Heart left ventricle (tissue), 16 donors: ENCODE measurements around the gene CBX5. TPM values are rescaled to one million over a fixed set of nuclear protein-coding genes. Genes with fewer than 3 reads are reported as not detected.

Experiments
- ATAC-seq, 4 donors: fragments of 200-7000 bp; cut with Tn5 transposase; one replicate each; pipeline ENCODE4 v1.9.1; 2020 to 2022; ENCODE audit warnings: moderate library complexity in 4 of 4, mild to moderate bottlenecking in 3 of 4, moderate number of reproducible peaks in 1 of 4
- DNase-seq, 5 donors: peaks; one replicate each; pipeline ENCODE4 v3.0.0-alpha.2; 2020
- H3K27ac ChIP-seq, 12 donors: fragments of 200-600 bp; sonication (generic) in 4 of 12; one replicate each; pipeline versions ENCODE4 v1.5.0 to v1.8.0; 2016 to 2022; ENCODE audit warnings: mild to moderate bottlenecking in 2 of 12
- H3K27me3 ChIP-seq, 9 donors: fragments of 200-600 bp; sonication (generic) in 2 of 9; one replicate each; pipeline versions ENCODE4 v1.5.1 to v1.8.0; 2016 to 2022; ENCODE audit warnings: mild to moderate bottlenecking in 3 of 9
- H3K36me3 ChIP-seq, 9 donors: fragments of 200-600 bp; sonication (generic) in 2 of 9; one replicate each; pipeline versions ENCODE4 v1.5.0 to v1.8.0; 2018 to 2022; ENCODE audit warnings: mild to moderate bottlenecking in 2 of 9
- H3K4me1 ChIP-seq, 12 donors: fragments of 200-600 bp; sonication (generic) in 4 of 12; one replicate each; pipeline versions ENCODE4 v1.5.0 to v1.8.0; 2016 to 2022; ENCODE audit warnings: mild to moderate bottlenecking in 3 of 12
- H3K4me3 ChIP-seq, 12 donors: fragments of 200-600 bp; sonication (generic) in 4 of 12; one replicate each; pipeline versions ENCODE4 v1.5.0 to v1.8.0; 2017 to 2022; ENCODE audit warnings: mild to moderate bottlenecking in 9 of 12, moderate library complexity in 4 of 12
- H3K9me3 ChIP-seq, 12 donors: fragments of 200-600 bp; sonication (generic) in 4 of 12; one replicate each; pipeline versions ENCODE4 v1.5.0 to v1.8.0; 2016 to 2022; ENCODE audit warnings: mild to moderate bottlenecking in 1 of 12
- CTCF ChIP-seq, 12 donors: fragments of 200-600 bp; sonication (generic) in 4 of 12; IDR thresholded peaks; one replicate each; pipeline versions ENCODE4 v1.5.0 to v1.8.0; 2018 to 2022; ENCODE audit warnings: antibody characterized with exemption in 12 of 12, mild to moderate bottlenecking in 5 of 12
- POLR2A ChIP-seq, 2 donors: fragments of 450-650 bp; IDR thresholded peaks; one replicate each; pipeline ENCODE4 v1.6.1; 2017; ENCODE audit warnings: antibody characterized with exemption in 2 of 2, mild to moderate bottlenecking in 2 of 2, moderate library complexity in 2 of 2
- WGBS, 4 donors: extraction: QIAGEN DNeasy Blood & Tissue Kit in 2 of 4; methylation state at CpG; one replicate each; pipeline versions ENCODE4 v1.1.5 to v1.1.7; 2013 to 2018; 5-methylcytosine and 5-hydroxymethylcytosine counted together
- intact Hi-C, 10 donors: fragments of 100-400 bp; cut with DNase I; formaldehyde crosslinking; loops; one replicate each; pipeline versions ENCODE4 v1.11.1 to v1.14.2; 2022
- polyA plus RNA-seq, 2 donors: library from polyadenylated mRNA; stranded (reverse); fragments of 200-250 nt; gene quantifications; one replicate each; pipeline ENCODE4 v1.2.3, GENCODE V29; 2013
- total RNA-seq, 9 donors: library from RNA; depleted of rRNA in 2 of 9; stranded (reverse); fragments of >200 nt in 2 of 9; fragmentation: NEBNext Ultra II Directional in 3 of 9; extraction: Animal tissue kit (Norgen Biotek cat#: 25700) in 3 of 9; gene quantifications; one replicate each; pipeline versions ENCODE4 v1.1.0 to v1.2.4, GENCODE V29; 2016 to 2023
- donor health status: ischemic (EF 13 %, LVEDD 7.1; RV severe dilation, severe dysfunction).
- donor health status: healthy with polysubstance abuse.
- donor health status: DM: no; HTN: yes; CAD: no.
- donor health status: DM: no; HTN: no; CAD: no.
- donor health status: ischemic (EF 25% LVEDD 6.9; RV normal size, moderate dysfunction).
- donor health status: ischemic (EF 25% LVEDD 5.7; RV mildly dilated, moderate dysfunction).
- donor health status: healthy.
- donor health status: DM: yes; HTN: yes; CAD: no.
- donor health status: ischemic (EF 35%, LVEDD 5.7; RV mildly dilated, moderate dysfunction).
- donor health status: nonischemic (EF 11% LVEDD 7.7; RV severe dilation, severe dysfunction).
- donor health status: DM: yes; HTN: yes; CAD: no.
- donor health status: PGD.
- donor health status: ischemic (EF 29% LVEDD 5.4; RV normal size, mild dysfunction).
- donor health status: nonischemic (EF 23%, LVEDD 6.1; RV moderate dilation, normal function).

CBX5 gene
- total and polyA plus RNA-seq, 11 donors = 18.4 to 59.5 (median 39.9) TPM

- intact Hi-C loops = no loop called here
- peaks cover 0 to 35% (median 9%) of the 10 kb centered on the region in 9 donors for H3K27me3 ChIP-seq
- no peaks in the 10 kb centered on the region for H3K9me3 ChIP-seq
- no peaks in the 10 kb centered on the region for H3K36me3 ChIP-seq
- TF ChIP-seq POLR2A (IDR thresholded peaks at IDR 0.05) (no peak), CTCF (IDR thresholded peaks at IDR 0.05) (no peak)
- peak within 1 kb of the TSS in 1 of 12 donors; percentile 27 for H3K27ac ChIP-seq
- WGBS, 4 donors = 6 to 8% (median 6%) methylated on average over 21 to 26 of the region's 26 CpGs
- ATAC-seq (peak; percentile 50 to 68 (median 62)), DNase-seq (peak in 4 of 5 donors; percentile 39 to 72 (median 56))
- peak within 1 kb of the TSS in 8 of 12 donors; percentile 22 to 49 (median 34) for H3K4me3 ChIP-seq
- H3K4me1 ChIP-seq = peaks cover 0 to 53% (median 5%) of the 10 kb centered on the region in 12 donors
These were observed 21.0 kb upstream of the CBX5 start, which contains the start of gene NFE2 for GRCh38 chr12:54300732-54301427. NFE2 (minus strand) TSS chr12:54301015; CDS start chr12:54295248, 5,767 bp downstream.

- peaks cover 0 to 35% (median 9%) of the 10 kb centered on the region in 9 donors for H3K27me3 ChIP-seq
- ATAC-seq (no peak), DNase-seq (no peak)
- H3K4me1 ChIP-seq = peaks cover 0 to 59% (median 7%) of the 10 kb centered on the region in 12 donors
- no peaks in the 10 kb centered on the region for H3K36me3 ChIP-seq
- TF ChIP-seq POLR2A (IDR thresholded peaks at IDR 0.05) (no peak), CTCF (IDR thresholded peaks at IDR 0.05) (no peak)
- H3K9me3 ChIP-seq = no peaks in the 10 kb centered on the region
- peak overlapping the region in 1 of 12 donors; percentile 27 for H3K27ac ChIP-seq
- WGBS, 4 donors = 44 to 59% (median 55%) methylated on average over 3 of the region's 3 CpGs
- intact Hi-C loops = no loop called here
- H3K4me3 ChIP-seq = peak overlapping the region in 6 of 12 donors; percentile 32 to 49 (median 34)
These were observed 20.4 kb upstream of the CBX5 start for GRCh38 chr12:54300225-54300731.

GRCh38 chr12:54299515-54300224 lies 19.7 kb upstream of the CBX5 start:
- DNase-seq (no peak), ATAC-seq (no peak)
- Histone ChIP-seq H3K27me3 (peaks cover 0 to 35% (median 9%) of the 10 kb centered on the region in 9 donors), H3K36me3 (no peaks in the 10 kb centered on the region), H3K9me3 (no peaks in the 10 kb centered on the region), H3K4me3 (peak overlapping the region in 1 of 12 donors; percentile 49), H3K4me1 (peaks cover 0 to 53% (median 7%) of the 10 kb centered on the region in 12 donors), H3K27ac (peak overlapping the region in 1 of 12 donors; percentile 1)
- 60 to 70% (median 67%) methylated on average over 8 of the region's 8 CpGs for WGBS, 4 donors
- intact Hi-C loops = loop anchor here in 1 of 10 donors (10.0 kb wide), 1 partner anchor 65 kb away; the partner anchor contains the start of gene GPR84
- TF ChIP-seq POLR2A (IDR thresholded peaks at IDR 0.05) (no peak), CTCF (IDR thresholded peaks at IDR 0.05) (no peak)

- 90 to 95% (median 93%) methylated on average over 5 of the region's 5 CpGs for WGBS, 4 donors
- Histone ChIP-seq H3K4me3 (peak overlapping the region in 1 of 12 donors; percentile 49), H3K27me3 (peaks cover 0 to 32% (median 9%) of the 10 kb centered on the region in 9 donors), H3K9me3 (no peaks in the 10 kb centered on the region), H3K36me3 (no peaks in the 10 kb centered on the region), H3K27ac (no peak overlapping the region), H3K4me1 (peaks cover 0 to 52% (median 3%) of the 10 kb centered on the region in 12 donors)
- no peak for DNase-seq
- TF ChIP-seq POLR2A (IDR thresholded peaks at IDR 0.05) = no peak
- intact Hi-C loops = loop anchor here in 1 of 10 donors (10.0 kb wide), 1 partner anchor 66 kb away; the partner anchor contains the start of gene GPR84
- no peak for ATAC-seq
These were observed 19.0 kb upstream of the CBX5 start for GRCh38 chr12:54298904-54299303.
